HL-60 (cell line): ENCODE measurements around the gene DCDC2C.

ENCODE experiments used
- DNase-seq, 2 experiments: peaks; one replicate each; pipeline ENCODE4 v3.0.0-alpha.2; 2010 to 2020; ENCODE audit warnings: low read depth in 1 of 2, low spot score in 1 of 2
- H3K27ac ChIP-seq: fragments of 250-450 bp; sonication (Bioruptor Pico); replicated peaks from 2 replicates; pipeline ENCODE4 v1.5.1; 2020; ENCODE audit warnings: mild to moderate bottlenecking, moderate library complexity
- H3K27me3 ChIP-seq: fragments of 250-450 bp; sonication (Bioruptor Pico); 2 replicates; pipeline ENCODE4 v1.5.1; 2021; ENCODE audit warnings: mild to moderate bottlenecking, moderate library complexity; ENCODE audit not compliant: insufficient read depth, poor library complexity, severe bottlenecking
- H3K4me3 ChIP-seq: replicated peaks from 2 replicates; pipeline ENCODE4 v1.5.1; 2011; ENCODE audit warnings: mild to moderate bottlenecking, control low read depth, low read length; ENCODE audit not compliant: insufficient read depth
- GABPA ChIP-seq: IDR thresholded peaks from 2 replicates; pipeline ENCODE4 v1.6.1; 2012; ENCODE audit warnings: low read depth
- POLR2AphosphoS5 ChIP-seq: IDR thresholded peaks from 2 replicates; pipeline ENCODE4 v1.6.1; 2012; ENCODE audit warnings: low read depth
- REST ChIP-seq: IDR thresholded peaks from 2 replicates; pipeline ENCODE4 v1.6.1; 2012; ENCODE audit warnings: low read depth; ENCODE audit not compliant: insufficient replicate concordance
- SPI1 ChIP-seq: IDR thresholded peaks from 2 replicates; pipeline ENCODE4 v1.6.1; 2012; ENCODE audit warnings: low read depth, mild to moderate bottlenecking, borderline replicate concordance
- TF ChIP-seq, protein P1 (sequence below): IDR thresholded peaks from one replicate; pipeline ENCODE4 v1.5.1; 2011; ENCODE audit warnings: low read length, control low read depth, inconsistent platforms; ENCODE audit not compliant: insufficient read depth

Gene DCDC2C

GRCh38 chr2:3754280-3754679 lies 50.9 kb downstream of the DCDC2C start:
- H3K27ac ChIP-seq = no peak overlapping the region
- H3K4me3 ChIP-seq = no peak overlapping the region
- DNase-seq = no peak
- H3K27me3 ChIP-seq = no peaks in the 10 kb centered on the region
- no peak for TF ChIP-seq SPI1
- TF ChIP-seq POLR2AphosphoS5 = no peak
- TF ChIP-seq, protein P1, sequence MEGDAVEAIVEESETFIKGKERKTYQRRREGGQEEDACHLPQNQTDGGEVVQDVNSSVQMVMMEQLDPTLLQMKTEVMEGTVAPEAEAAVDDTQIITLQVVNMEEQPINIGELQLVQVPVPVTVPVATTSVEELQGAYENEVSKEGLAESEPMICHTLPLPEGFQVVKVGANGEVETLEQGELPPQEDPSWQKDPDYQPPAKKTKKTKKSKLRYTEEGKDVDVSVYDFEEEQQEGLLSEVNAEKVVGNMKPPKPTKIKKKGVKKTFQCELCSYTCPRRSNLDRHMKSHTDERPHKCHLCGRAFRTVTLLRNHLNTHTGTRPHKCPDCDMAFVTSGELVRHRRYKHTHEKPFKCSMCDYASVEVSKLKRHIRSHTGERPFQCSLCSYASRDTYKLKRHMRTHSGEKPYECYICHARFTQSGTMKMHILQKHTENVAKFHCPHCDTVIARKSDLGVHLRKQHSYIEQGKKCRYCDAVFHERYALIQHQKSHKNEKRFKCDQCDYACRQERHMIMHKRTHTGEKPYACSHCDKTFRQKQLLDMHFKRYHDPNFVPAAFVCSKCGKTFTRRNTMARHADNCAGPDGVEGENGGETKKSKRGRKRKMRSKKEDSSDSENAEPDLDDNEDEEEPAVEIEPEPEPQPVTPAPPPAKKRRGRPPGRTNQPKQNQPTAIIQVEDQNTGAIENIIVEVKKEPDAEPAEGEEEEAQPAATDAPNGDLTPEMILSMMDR = no peak
- TF ChIP-seq REST = no peak
- TF ChIP-seq GABPA = no peak

DNA sequence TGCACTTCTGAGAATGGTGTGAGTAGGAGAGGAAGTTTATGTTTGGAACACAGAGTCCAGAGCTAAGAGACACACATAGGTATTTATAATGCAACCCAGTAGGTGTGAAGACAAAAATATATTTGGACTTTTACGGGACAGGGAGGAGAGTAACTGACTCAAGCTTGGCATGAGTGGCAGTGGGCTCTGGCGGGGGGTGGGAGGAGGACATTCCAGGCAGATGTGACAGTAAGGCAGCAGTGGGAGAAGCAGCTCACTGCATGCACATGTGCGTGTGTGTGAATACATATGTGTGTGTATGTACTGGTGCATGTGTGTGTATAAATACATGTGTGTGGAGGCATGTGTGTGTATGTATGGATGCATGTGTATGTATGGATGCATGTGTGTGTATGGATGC lies 51.4 kb downstream of the DCDC2C start:
- no peak overlapping the region for H3K4me3 ChIP-seq
- no peaks in the 10 kb centered on the region for H3K27me3 ChIP-seq
- no peak for DNase-seq
- TF ChIP-seq REST (no peak), POLR2AphosphoS5 (no peak), GABPA (no peak), SPI1 (no peak)
- TF ChIP-seq, protein P1 = no peak
- no peak overlapping the region for H3K27ac ChIP-seq

- Histone ChIP-seq H3K27me3 (no peaks in the 10 kb centered on the region), H3K27ac (no peak overlapping the region), H3K4me3 (no peak overlapping the region)
- DNase-seq = no peak
- TF ChIP-seq REST (no peak), POLR2AphosphoS5 (no peak), SPI1 (no peak), GABPA (no peak)
- TF ChIP-seq, protein P1 = no peak
Measured at GRCh38 chr2:3755277-3755676, 51.9 kb downstream of the DCDC2C start.
